PC-3 (cell line): ENCODE measurements around the gene OMP. TPM values are rescaled to one million over a fixed set of nuclear protein-coding genes. Genes with fewer than 3 reads are reported as not detected.

Experiments
- ATAC-seq: fragments of 200-7000 bp; cut with Tn5 transposase; 2 replicates; pipeline ENCODE4 v1.9.1; 2020; ENCODE audit warnings: mild to moderate bottlenecking, moderate library complexity
- BruUV-seq: library from RNA; stranded (reverse); fragments of 400-500 nt; replicated peaks from 2 replicates; lab custom pipeline; 2021; lab: Mats Ljungman, UMichigan
- CTCF ChIA-PET: fragments of 300-600 bp; sonication (Branson Sonifier 250); formaldehyde crosslinking; loops from one replicate; lab custom pipeline; 2022; ENCODE audit warnings: antibody characterized with exemption; lab: Charles Lee
- POLR2A ChIA-PET: fragments of 300-600 bp; sonication (Branson Sonifier 250); formaldehyde crosslinking; loops from one replicate; lab custom pipeline; 2022; ENCODE audit warnings: antibody characterized with exemption; ENCODE audit not compliant: unreplicated experiment; lab: Charles Lee
- DNase-seq: peaks from one replicate; pipeline ENCODE4 v3.0.0-alpha.2; 2015
- H2AFZ ChIP-seq: fragments of 300-600 bp; sonication (generic); 2 replicates; pipeline ENCODE4 v1.6.0; 2016; ENCODE audit warnings: antibody characterized with exemption, low read length
- H3F3A ChIP-seq: fragments of 300-600 bp; sonication (generic); one replicate; pipeline ENCODE4 v1.6.0; 2017; ENCODE audit warnings: antibody characterized with exemption, low read length, control low read depth, mild to moderate bottlenecking; ENCODE audit not compliant: unreplicated experiment
- H3K27ac ChIP-seq: fragments of 300-600 bp; sonication (generic); 2 replicates; pipeline ENCODE4 v1.5.1; 2016; ENCODE audit warnings: mild to moderate bottlenecking, low read length
- H3K27me3 ChIP-seq: fragments of 300-600 bp; sonication (generic); 2 replicates; pipeline ENCODE4 v1.6.1; 2016; ENCODE audit warnings: low read length, mixed read lengths
- H3K36me3 ChIP-seq: fragments of 300-600 bp; sonication (generic); 2 replicates; pipeline ENCODE4 v1.6.1; 2016; ENCODE audit warnings: low read depth, mixed run types, low read length, mixed read lengths
- H3K4me1 ChIP-seq: fragments of 300-600 bp; sonication (generic); 2 replicates; pipeline ENCODE4 v1.5.1; 2016; ENCODE audit warnings: low read length; ENCODE audit not compliant: insufficient read depth
- H3K4me2 ChIP-seq: fragments of 300-600 bp; sonication (generic); 2 replicates; pipeline ENCODE4 v1.6.0; 2016; ENCODE audit warnings: low read length
- H3K4me3 ChIP-seq: fragments of 300-600 bp; sonication (generic); 2 replicates; pipeline ENCODE4 v1.5.1; 2016; ENCODE audit warnings: mild to moderate bottlenecking, low read length, mixed read lengths
- H3K79me2 ChIP-seq: fragments of 300-600 bp; sonication (generic); 2 replicates; pipeline ENCODE4 v1.6.1; 2017; ENCODE audit warnings: low read length, mixed read lengths
- H3K9ac ChIP-seq: fragments of 300-600 bp; sonication (generic); 2 replicates; pipeline ENCODE4 v1.6.0; 2016; ENCODE audit warnings: mild to moderate bottlenecking, low read length
- H3K9me2 ChIP-seq: fragments of 300-600 bp; sonication (generic); replicated peaks from 2 replicates; pipeline ENCODE4 v1.6.1; 2016; ENCODE audit warnings: mixed run types, low read length, mixed read lengths
- H3K9me3 ChIP-seq: fragments of 300-600 bp; sonication (generic); 2 replicates; pipeline ENCODE4 v1.6.1; 2016; ENCODE audit warnings: low read length, mixed read lengths
- H4K20me1 ChIP-seq: fragments of 300-600 bp; sonication (generic); 2 replicates; pipeline ENCODE4 v1.6.1; 2016; ENCODE audit warnings: low read length, mixed read lengths
- CTCF ChIP-seq: fragments of 300-600 bp; sonication (generic); conservative IDR thresholded peaks from 2 replicates; pipeline ENCODE4 v1.5.1; 2017; ENCODE audit warnings: antibody characterized with exemption, low read depth, mild to moderate bottlenecking, low read length
- EZH2 ChIP-seq: fragments of 300-600 bp; sonication (generic); IDR thresholded peaks from one replicate; pipeline ENCODE4 v1.6.1; 2017; ENCODE audit warnings: antibody characterized with exemption, mild to moderate bottlenecking, low read length; ENCODE audit not compliant: unreplicated experiment
- EZH2phosphoT487 ChIP-seq: fragments of 300-600 bp; sonication (generic); IDR thresholded peaks from 2 replicates; pipeline ENCODE4 v1.6.1; 2018; ENCODE audit warnings: mild to moderate bottlenecking, antibody characterized with exemption, low read length, borderline replicate concordance
- intact Hi-C: fragments of 100-400 bp; cut with micrococcal nuclease; formaldehyde crosslinking; loops from 2 replicates; pipeline ENCODE4 v1.9.0; 2023
- total RNA-seq: library from RNA; depleted of rRNA; stranded (reverse); fragments of >200 nt; gene quantifications from 2 replicates; pipeline ENCODE4 v1.2.3, GENCODE V29; 2014

Gene OMP
- total RNA-seq, 1 experiment from 2014 or later: not detected

- Histone ChIP-seq H3K27ac (peak overlapping the region; percentile 51), H3K9me2 (no peaks in the 10 kb centered on the region), H2AFZ (peak overlapping the region; percentile 9; the same call in 1 of the 2 replicates), H3K4me1 (peaks cover 29% of the 10 kb centered on the region), H3K27me3 (no peaks in the 10 kb centered on the region), H3K79me2 (no peaks in the 10 kb centered on the region), H3K4me3 (no peak overlapping the region), H4K20me1 (no peaks in the 10 kb centered on the region), H3K4me2 (peak overlapping the region; percentile 14), H3K36me3 (no peaks in the 10 kb centered on the region), H3K9ac (no peak overlapping the region), H3F3A (no peaks in the 10 kb centered on the region), H3K9me3 (no peaks in the 10 kb centered on the region)
- CTCF ChIA-PET: interaction anchor here (1.4 to 1.5 kb wide), 2 partner anchors 18 to 26 kb away, joined by 8 to 19 read pairs; no protein-coding TSS in a partner anchor
- TF ChIP-seq EZH2 (no peak), CTCF (peak; percentile 39; the same call in 1 of the 2 replicates)
- DNase-seq: peak; percentile 75
- intact Hi-C loops: loop anchor here (1.0 kb wide), 1 partner anchor 26 kb away; no protein-coding TSS in a partner anchor
- POLR2A ChIA-PET: no interaction called here
- ATAC-seq: peak; percentile 92
- BruUV-seq: no TSS peak
Measured at GRCh38 chr11:77073328-77074001, 29.2 kb upstream of the OMP start.

GRCh38 chr11:77074205-77074604 lies 28.4 kb upstream of the OMP start:
- no peak for TF ChIP-seq EZH2
- TF ChIP-seq EZH2phosphoT487: no peak
- TF ChIP-seq CTCF: no peak
- H3K36me3 ChIP-seq: no peaks in the 10 kb centered on the region
- no peaks in the 10 kb centered on the region for H4K20me1 ChIP-seq
- peak overlapping the region; percentile 14; the same call in 1 of the 2 replicates for H3K4me2 ChIP-seq
- ChIA-PET POLR2A (no interaction called here), CTCF (interaction anchor here (1.4 to 1.5 kb wide), 2 partner anchors 17 to 27 kb away, joined by 8 to 19 read pairs; no protein-coding TSS in a partner anchor)
- H3K27ac ChIP-seq: peak overlapping the region; percentile 51; the same call in 1 of the 2 replicates
- ATAC-seq (no peak), DNase-seq (no peak)
- BruUV-seq: no TSS peak
- no peak overlapping the region for H3K9ac ChIP-seq
- H3K9me3 ChIP-seq: no peaks in the 10 kb centered on the region
- no peaks in the 10 kb centered on the region for H3K27me3 ChIP-seq
- H2AFZ ChIP-seq: no peak overlapping the region
- H3F3A ChIP-seq: no peaks in the 10 kb centered on the region
- no peaks in the 10 kb centered on the region for H3K9me2 ChIP-seq
- peaks cover 29% of the 10 kb centered on the region for H3K4me1 ChIP-seq
- H3K79me2 ChIP-seq: no peaks in the 10 kb centered on the region
- intact Hi-C loops: no loop called here
- H3K4me3 ChIP-seq: no peak overlapping the region

- POLR2A ChIA-PET: no interaction called here
Measured at GRCh38 chr11:77074626-77075221, 27.9 kb upstream of the OMP start.

More at GRCh38 chr11:77074626-77075221, 27.9 kb upstream of the OMP start:
- no peak for DNase-seq
- Histone ChIP-seq H3K4me2 (no peak overlapping the region), H3K79me2 (no peaks in the 10 kb centered on the region), H3K4me1 (peaks cover 29% of the 10 kb centered on the region), H3K36me3 (no peaks in the 10 kb centered on the region), H4K20me1 (no peaks in the 10 kb centered on the region), H3F3A (no peaks in the 10 kb centered on the region), H3K27me3 (no peaks in the 10 kb centered on the region), H3K9me3 (no peaks in the 10 kb centered on the region), H3K9me2 (no peaks in the 10 kb centered on the region), H2AFZ (no peak overlapping the region), H3K9ac (no peak overlapping the region), H3K4me3 (no peak overlapping the region), H3K27ac (no peak overlapping the region)
- TF ChIP-seq EZH2 (no peak), CTCF (no peak), EZH2phosphoT487 (no peak)
- intact Hi-C loops: no loop called here
- CTCF ChIA-PET: no interaction called here
- BruUV-seq: no TSS peak
- no peak for ATAC-seq
